Peyer's patch (tissue), 4 donors: Measurements from ENCODE around the gene ACACA. TPM values are rescaled to one million over a fixed set of nuclear protein-coding genes. Genes with fewer than 3 reads are reported as not detected.
"Not testable (repeated sequence)": the region's sequence is repeated elsewhere in the genome, so short reads cannot be mapped to it uniquely, and the experiment has no call there.

ENCODE experiments used
- DNase-seq, 3 donors: peaks; one replicate each; pipeline ENCODE4 v3.0.0-alpha.2; 2017 to 2019
- H3K27ac ChIP-seq, 4 donors: fragments of 200-600 bp; sonication (generic); one replicate each; pipeline ENCODE4 v1.5.1; 2016 to 2019
- H3K27me3 ChIP-seq, 2 donors: fragments of 200-600 bp; sonication (generic); one replicate each; pipeline ENCODE4 v1.5.1; 2019
- H3K36me3 ChIP-seq, 3 donors: fragments of 200-600 bp; sonication (generic); one replicate each; pipeline ENCODE4 v1.5.1; 2016 to 2019
- H3K4me1 ChIP-seq, 4 donors: fragments of 200-600 bp; sonication (generic); one replicate each; pipeline ENCODE4 v1.5.1; 2016 to 2019
- H3K4me3 ChIP-seq, 4 donors: fragments of 200-600 bp; sonication (generic); 1 replicate in 3 of 4; 2 replicates in 1 of 4; pipeline ENCODE4 v1.5.1; 2016 to 2019; ENCODE audit warnings: mild to moderate bottlenecking in 1 of 4
- H3K9me3 ChIP-seq, 4 donors: fragments of 200-600 bp; sonication (generic); one replicate each; pipeline ENCODE4 v1.5.1; 2016 to 2019; ENCODE audit warnings: mild to moderate bottlenecking in 1 of 4
- CTCF ChIP-seq, 6 experiments: fragments of 450-650 bp in 4 of 6; fragments of 200-600 bp in 2 of 6; sonication (generic) in 1 of 6; IDR thresholded peaks; one replicate each; pipeline ENCODE4 v1.5.1; 2017 to 2019; ENCODE audit warnings: antibody characterized with exemption in 6 of 6, mild to moderate bottlenecking in 3 of 6, moderate library complexity in 1 of 6
- POLR2A ChIP-seq, 2 donors: fragments of 450-650 bp; IDR thresholded peaks; one replicate each; pipeline ENCODE4 v1.5.1; 2017; ENCODE audit warnings: antibody characterized with exemption in 2 of 2, mild to moderate bottlenecking in 2 of 2, moderate library complexity in 2 of 2
- total RNA-seq, 4 donors: library from RNA; depleted of rRNA; stranded (reverse); fragments of >200 nt; gene quantifications; one replicate each; pipeline ENCODE4 v1.1.0, GENCODE V29; 2016

ACACA gene
- total RNA-seq, 4 donors from 2014 or later, result 31.7 to 71.7 (median 43.0) TPM

GRCh38 chr17:37146086-37147064 is 260.3 kb downstream of the ACACA start:
- Histone ChIP-seq H3K27ac (no peak overlapping the region), H3K4me1 (no peaks in the 10 kb centered on the region)

GRCh38 chr17:37144075-37144701 is 262.4 kb downstream of the ACACA start:
- TF ChIP-seq CTCF (IDR thresholded peaks at IDR 0.05), result no peak
- TF ChIP-seq POLR2A (IDR thresholded peaks at IDR 0.05), result no peak
- H3K36me3 ChIP-seq, result peaks cover 0 to 11% (median 0%) of the 10 kb centered on the region in 3 donors
- H3K27ac ChIP-seq, result no peak overlapping the region
- no peaks in the 10 kb centered on the region for H3K27me3 ChIP-seq
- H3K4me3 ChIP-seq, result no peak overlapping the region
- H3K4me1 ChIP-seq, result no peaks in the 10 kb centered on the region
- DNase-seq, result no peak
- H3K9me3 ChIP-seq, result no peaks in the 10 kb centered on the region

More at GRCh38 chr17:37146086-37147064, 260.3 kb downstream of the ACACA start:
- DNase-seq, result no peak
- Histone ChIP-seq H3K9me3 (no peaks in the 10 kb centered on the region), H3K27me3 (no peaks in the 10 kb centered on the region), H3K36me3 (peaks cover 0 to 11% (median 0%) of the 10 kb centered on the region in 3 donors), H3K4me3 (no peak overlapping the region)
- TF ChIP-seq POLR2A (IDR thresholded peaks at IDR 0.05) (no peak), CTCF (IDR thresholded peaks at IDR 0.05) (no peak)

- not testable (repeated sequence) for H3K27ac ChIP-seq, DNase-seq, H3K9me3 ChIP-seq, H3K4me3 ChIP-seq, H3K27me3 ChIP-seq, H3K4me1 ChIP-seq
- H3K36me3 ChIP-seq, result peaks cover 0 to 11% (median 0%) of the 10 kb centered on the region in 3 donors
These were observed 263.1 kb downstream of the ACACA start for GRCh38 chr17:37143558-37143957.

- no peaks in the 10 kb centered on the region for H3K4me1 ChIP-seq
- no peak for DNase-seq
- H3K4me3 ChIP-seq, result no peak overlapping the region
- H3K27me3 ChIP-seq, result no peaks in the 10 kb centered on the region
- TF ChIP-seq POLR2A (IDR thresholded peaks at IDR 0.05) (no peak), CTCF (IDR thresholded peaks at IDR 0.05) (no peak)
- peaks cover 0 to 11% (median 0%) of the 10 kb centered on the region in 3 donors for H3K36me3 ChIP-seq
- H3K9me3 ChIP-seq, result no peaks in the 10 kb centered on the region
- no peak overlapping the region for H3K27ac ChIP-seq
These were observed 264.2 kb downstream of the ACACA start for GRCh38 chr17:37142294-37142896.

GRCh38 chr17:37138571-37139120 is 268.0 kb downstream of the ACACA start:
- H3K27me3 ChIP-seq, result no peaks in the 10 kb centered on the region
- no peak overlapping the region for H3K4me3 ChIP-seq
- no peak for DNase-seq
- no peaks in the 10 kb centered on the region for H3K36me3 ChIP-seq
- H3K27ac ChIP-seq, result no peak overlapping the region
- TF ChIP-seq POLR2A (IDR thresholded peaks at IDR 0.05) (no peak), CTCF (IDR thresholded peaks at IDR 0.05) (no peak)
- H3K4me1 ChIP-seq, result no peaks in the 10 kb centered on the region
- H3K9me3 ChIP-seq, result no peaks in the 10 kb centered on the region
